ENCODE measurements around the gene CIITA.

DNA sequence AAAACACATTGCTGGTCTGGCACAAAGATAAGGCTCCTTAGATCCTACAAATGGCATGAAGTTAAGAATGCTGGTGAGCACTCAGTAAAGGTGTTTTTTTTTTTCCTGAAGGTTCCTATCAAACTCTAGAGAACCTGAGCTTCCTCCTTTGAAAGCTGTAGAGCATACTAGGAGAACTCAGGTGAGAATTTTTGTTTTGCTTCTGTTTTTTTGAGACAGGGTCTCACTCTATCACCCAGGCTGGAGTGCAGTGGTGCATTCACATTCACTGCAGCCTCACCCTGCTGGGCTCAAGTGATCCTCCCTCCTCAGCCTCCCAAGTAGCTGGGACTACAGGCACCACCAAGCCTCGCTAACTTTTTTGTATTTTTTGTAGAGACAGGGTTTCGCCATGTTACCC, 21.0 kb upstream of the CIITA start:
- TF ChIP-seq, protein P1, sequence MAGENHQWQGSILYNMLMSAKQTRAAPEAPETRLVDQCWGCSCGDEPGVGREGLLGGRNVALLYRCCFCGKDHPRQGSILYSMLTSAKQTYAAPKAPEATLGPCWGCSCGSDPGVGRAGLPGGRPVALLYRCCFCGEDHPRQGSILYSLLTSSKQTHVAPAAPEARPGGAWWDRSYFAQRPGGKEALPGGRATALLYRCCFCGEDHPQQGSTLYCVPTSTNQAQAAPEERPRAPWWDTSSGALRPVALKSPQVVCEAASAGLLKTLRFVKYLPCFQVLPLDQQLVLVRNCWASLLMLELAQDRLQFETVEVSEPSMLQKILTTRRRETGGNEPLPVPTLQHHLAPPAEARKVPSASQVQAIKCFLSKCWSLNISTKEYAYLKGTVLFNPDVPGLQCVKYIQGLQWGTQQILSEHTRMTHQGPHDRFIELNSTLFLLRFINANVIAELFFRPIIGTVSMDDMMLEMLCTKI (IDR thresholded peaks at IDR 0.05; ENCODE audit: partially characterized antibody) = no peak
- TF ChIP-seq, protein P2, sequence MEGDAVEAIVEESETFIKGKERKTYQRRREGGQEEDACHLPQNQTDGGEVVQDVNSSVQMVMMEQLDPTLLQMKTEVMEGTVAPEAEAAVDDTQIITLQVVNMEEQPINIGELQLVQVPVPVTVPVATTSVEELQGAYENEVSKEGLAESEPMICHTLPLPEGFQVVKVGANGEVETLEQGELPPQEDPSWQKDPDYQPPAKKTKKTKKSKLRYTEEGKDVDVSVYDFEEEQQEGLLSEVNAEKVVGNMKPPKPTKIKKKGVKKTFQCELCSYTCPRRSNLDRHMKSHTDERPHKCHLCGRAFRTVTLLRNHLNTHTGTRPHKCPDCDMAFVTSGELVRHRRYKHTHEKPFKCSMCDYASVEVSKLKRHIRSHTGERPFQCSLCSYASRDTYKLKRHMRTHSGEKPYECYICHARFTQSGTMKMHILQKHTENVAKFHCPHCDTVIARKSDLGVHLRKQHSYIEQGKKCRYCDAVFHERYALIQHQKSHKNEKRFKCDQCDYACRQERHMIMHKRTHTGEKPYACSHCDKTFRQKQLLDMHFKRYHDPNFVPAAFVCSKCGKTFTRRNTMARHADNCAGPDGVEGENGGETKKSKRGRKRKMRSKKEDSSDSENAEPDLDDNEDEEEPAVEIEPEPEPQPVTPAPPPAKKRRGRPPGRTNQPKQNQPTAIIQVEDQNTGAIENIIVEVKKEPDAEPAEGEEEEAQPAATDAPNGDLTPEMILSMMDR (IDR thresholded peaks at IDR 0.05 in 2 of 3, conservative IDR thresholded peaks at IDR 0.05 in 1 of 3; ENCODE audit: insufficient read depth in 2 of 3, low read depth in 1 of 3, low read length in 3 of 3) = no peak
- TF ChIP-seq CBX8 (IDR thresholded peaks at IDR 0.05; ENCODE audit: borderline replicate concordance, extremely low read depth, low read depth, low read length, poor library complexity, severe bottlenecking) (no peak), TAF15 (IDR thresholded peaks at IDR 0.05; ENCODE audit: low read depth, low read length) (no peak), GTF2F1 (IDR thresholded peaks at IDR 0.05; ENCODE audit: low read depth, low read length) (no peak)
- TF ChIP-seq, protein P3, sequence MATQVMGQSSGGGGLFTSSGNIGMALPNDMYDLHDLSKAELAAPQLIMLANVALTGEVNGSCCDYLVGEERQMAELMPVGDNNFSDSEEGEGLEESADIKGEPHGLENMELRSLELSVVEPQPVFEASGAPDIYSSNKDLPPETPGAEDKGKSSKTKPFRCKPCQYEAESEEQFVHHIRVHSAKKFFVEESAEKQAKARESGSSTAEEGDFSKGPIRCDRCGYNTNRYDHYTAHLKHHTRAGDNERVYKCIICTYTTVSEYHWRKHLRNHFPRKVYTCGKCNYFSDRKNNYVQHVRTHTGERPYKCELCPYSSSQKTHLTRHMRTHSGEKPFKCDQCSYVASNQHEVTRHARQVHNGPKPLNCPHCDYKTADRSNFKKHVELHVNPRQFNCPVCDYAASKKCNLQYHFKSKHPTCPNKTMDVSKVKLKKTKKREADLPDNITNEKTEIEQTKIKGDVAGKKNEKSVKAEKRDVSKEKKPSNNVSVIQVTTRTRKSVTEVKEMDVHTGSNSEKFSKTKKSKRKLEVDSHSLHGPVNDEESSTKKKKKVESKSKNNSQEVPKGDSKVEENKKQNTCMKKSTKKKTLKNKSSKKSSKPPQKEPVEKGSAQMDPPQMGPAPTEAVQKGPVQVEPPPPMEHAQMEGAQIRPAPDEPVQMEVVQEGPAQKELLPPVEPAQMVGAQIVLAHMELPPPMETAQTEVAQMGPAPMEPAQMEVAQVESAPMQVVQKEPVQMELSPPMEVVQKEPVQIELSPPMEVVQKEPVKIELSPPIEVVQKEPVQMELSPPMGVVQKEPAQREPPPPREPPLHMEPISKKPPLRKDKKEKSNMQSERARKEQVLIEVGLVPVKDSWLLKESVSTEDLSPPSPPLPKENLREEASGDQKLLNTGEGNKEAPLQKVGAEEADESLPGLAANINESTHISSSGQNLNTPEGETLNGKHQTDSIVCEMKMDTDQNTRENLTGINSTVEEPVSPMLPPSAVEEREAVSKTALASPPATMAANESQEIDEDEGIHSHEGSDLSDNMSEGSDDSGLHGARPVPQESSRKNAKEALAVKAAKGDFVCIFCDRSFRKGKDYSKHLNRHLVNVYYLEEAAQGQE (IDR thresholded peaks at IDR 0.05; ENCODE audit: borderline replicate concordance) = no peak
- TF ChIP-seq, protein P3 (CRISPR knock-in tag; IDR thresholded peaks at IDR 0.05; ENCODE audit: low read depth) = no peak
